Measurements from ENCODE around the gene REG4. TPM values are rescaled to one million over a fixed set of nuclear protein-coding genes. Genes with fewer than 3 reads are reported as not detected.

Gene REG4
- total RNA-seq (2021; ENCODE audit: unreplicated experiment) (not detected), Bru-seq, nascent RNA (percentile 10 among the genes with signal in this experiment), BruChase-seq, experiment 1, labeled RNA remaining after a 6-hour chase (not detected), BruChase-seq, experiment 2, labeled RNA remaining after a 2-hour chase (not detected)
- 0.05 TPM in 1 of 2 replicates, not detected in the other for polyA plus RNA-seq (2012)
- long read RNA-seq, result 0 reads

- Histone ChIP-seq H3K4me3 (replicated peaks in 1 of 2; ENCODE audit: low read depth in 1 of 2, low read length in 2 of 2) (no peak within 1 kb of the TSS), H3K4me1 (ENCODE audit: control insufficient read depth in 1 of 2, insufficient read depth in 2 of 2, low read length in 2 of 2) (peaks cover 0 to 16% of the 10 kb centered on the region in 2 experiments; a peak in 2 of 4 replicates), H3K9ac (ENCODE audit: low read length) (no peak within 1 kb of the TSS), H3K27me3 (ENCODE audit: insufficient read depth, low read length) (peaks cover 11% of the 10 kb centered on the region; the same call in 1 of the 2 replicates), H3K9me2 (ENCODE audit: insufficient read depth) (no peaks in the 10 kb centered on the region), H4K20me1 (ENCODE audit: insufficient read depth) (no peaks in the 10 kb centered on the region), H3K79me2 (ENCODE audit: insufficient read depth, low read length) (no peaks in the 10 kb centered on the region), H3K36me3 (ENCODE audit: control insufficient read depth in 1 of 2, insufficient read depth in 2 of 2, low read length in 2 of 2) (no peaks in the 10 kb centered on the region), H3K4me2 (ENCODE audit: low read length) (no peak within 1 kb of the TSS), H3K9me3 (ENCODE audit: control insufficient read depth in 1 of 2, insufficient read depth in 1 of 2, low read depth in 1 of 2, low read length in 2 of 2) (no peaks in the 10 kb centered on the region), H3K27ac (ENCODE audit: low read depth, low read length) (no peak within 1 kb of the TSS), H2AFZ (ENCODE audit: low read depth, low read length, poor library complexity, severe bottlenecking) (no peak within 1 kb of the TSS)
- TF ChIP-seq EZH2 (IDR thresholded peaks at IDR 0.05) (no peak), POLR2AphosphoS5 (IDR thresholded peaks at IDR 0.05; ENCODE audit: low read depth, low read length) (no peak), ATF3 (IDR thresholded peaks at IDR 0.05) (no peak)
- ATAC-seq, result no peak
- ChIA-PET POLR2A (no interaction called here), CTCF (no interaction called here), RAD21 (ENCODE audit: low non-redundant PET in 1 of 2, low total read pairs in 2 of 2, uncharacterized antibody in 2 of 2, unreplicated experiment in 2 of 2) (no interaction called here)
- intact Hi-C loops (cut with micrococcal nuclease), result no loop called here
- BruUV-seq (replicated peaks), result no TSS peak
- DNase-seq (ENCODE audit: low read depth, low spot score), result no peak
Observed at GRCh38 chr1:119811387-119811786, at the start of gene REG4. REG4 (minus strand) TSS chr1:119811460; CDS start chr1:119808769, 2,691 bp downstream.

DNA sequence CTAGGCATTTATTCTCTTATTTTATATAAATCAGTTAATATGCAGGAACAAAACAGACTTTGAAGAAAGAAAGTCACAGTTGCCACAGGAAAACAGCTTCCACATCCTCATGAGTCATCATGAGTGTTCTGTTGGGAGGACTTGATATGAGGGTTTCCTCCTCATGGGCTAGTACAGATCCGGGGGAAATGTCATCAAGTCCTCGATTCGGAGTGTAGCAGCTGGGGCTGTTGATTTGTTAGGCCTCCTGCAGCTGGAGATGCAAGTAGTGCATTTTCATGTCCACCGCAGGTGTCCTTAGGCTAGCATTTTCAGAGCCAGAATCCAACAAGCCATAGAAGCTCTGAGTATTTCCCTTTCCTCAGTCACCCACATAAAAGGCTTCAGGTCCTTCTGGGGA is 48.4 kb upstream of the REG4 start:
- no peaks in the 10 kb centered on the region for H3K9me2 ChIP-seq (ENCODE audit: insufficient read depth)
- CTCF ChIA-PET, result interaction anchor here (1.9 kb wide), 1 partner anchor 50 kb away, joined by 7 read pairs; no protein-coding TSS in a partner anchor
- no peaks in the 10 kb centered on the region for H3K27me3 ChIP-seq (ENCODE audit: insufficient read depth, low read length)
- H3K27ac ChIP-seq (ENCODE audit: low read depth, low read length), result no peak overlapping the region
- H2AFZ ChIP-seq (ENCODE audit: low read depth, low read length, poor library complexity, severe bottlenecking), result no peak overlapping the region
- no peaks in the 10 kb centered on the region for H3K79me2 ChIP-seq (ENCODE audit: insufficient read depth, low read length)
- BruUV-seq (replicated peaks), result no TSS peak
- ATAC-seq, result 0 out of 2 replicates have a peak, but pooled peaks have one; percentile 50
- POLR2A ChIA-PET, result interaction anchor here (1.3 kb wide), 1 partner anchor 67 kb away, joined by 3 read pairs; no protein-coding TSS in a partner anchor
- intact Hi-C loops (cut with micrococcal nuclease), result no loop called here
- H3K4me2 ChIP-seq (ENCODE audit: low read length), result peak overlapping the region; percentile 11; the same call in 1 of the 2 replicates
- TF ChIP-seq FOSL1 (IDR thresholded peaks at IDR 0.05; ENCODE audit: low read depth) (peak; percentile 80), ZFX (IDR thresholded peaks at IDR 0.05) (no peak), SRF (IDR thresholded peaks at IDR 0.05; ENCODE audit: low read depth) (no peak), EZH2 (IDR thresholded peaks at IDR 0.05) (no peak), REST (IDR thresholded peaks at IDR 0.05; ENCODE audit: low read depth) (no peak), POLR2A (IDR thresholded peaks at IDR 0.05; ENCODE audit: borderline replicate concordance, extremely low read depth, insufficient read depth, insufficient read length) (no peak), JUND (IDR thresholded peaks at IDR 0.05) (peak; percentile 61), ZNF274 (IDR thresholded peaks at IDR 0.05; ENCODE audit: low read depth, low read length) (no peak), SIN3A (IDR thresholded peaks at IDR 0.05; ENCODE audit: low read depth) (no peak), SP1 (IDR thresholded peaks at IDR 0.05; ENCODE audit: low read depth) (no peak)
- no peaks in the 10 kb centered on the region for H4K20me1 ChIP-seq (ENCODE audit: insufficient read depth)
- RAD21 ChIA-PET (ENCODE audit: low non-redundant PET in 1 of 2, low total read pairs in 2 of 2, uncharacterized antibody in 2 of 2, unreplicated experiment in 2 of 2), result no interaction called here
- no peaks in the 10 kb centered on the region for H3K9me3 ChIP-seq (ENCODE audit: control insufficient read depth in 1 of 2, insufficient read depth in 1 of 2, low read depth in 1 of 2, low read length in 2 of 2)
- no peak overlapping the region for H3K4me3 ChIP-seq (replicated peaks in 1 of 2; ENCODE audit: low read depth in 1 of 2, low read length in 2 of 2)
- H3K36me3 ChIP-seq (ENCODE audit: control insufficient read depth in 1 of 2, insufficient read depth in 2 of 2, low read length in 2 of 2), result no peaks in the 10 kb centered on the region
- H3K4me1 ChIP-seq (ENCODE audit: control insufficient read depth in 1 of 2, insufficient read depth in 2 of 2, low read length in 2 of 2), result peaks cover 8 to 16% of the 10 kb centered on the region in 2 experiments; a peak in 3 of 4 replicates
- DNase-seq (ENCODE audit: low read depth, low spot score), result peak; percentile 21
- H3K9ac ChIP-seq (ENCODE audit: low read length), result no peak overlapping the region

Measured in HCT116 (cell line).